PC-9 (cell line): ENCODE data around the gene PTPRD. TPM values are rescaled to one million over a fixed set of nuclear protein-coding genes. Genes with fewer than 3 reads are reported as not detected.

ENCODE experiments used
- BruUV-seq: library from RNA; stranded (reverse); fragments of 400-500 nt; replicated peaks from 2 replicates; lab custom pipeline; 2021; lab: Mats Ljungman, UMichigan
- CTCF ChIA-PET: fragments of 300-600 bp; sonication (Branson Sonifier 250); formaldehyde crosslinking; loops from one replicate; lab custom pipeline; 2022; ENCODE audit warnings: antibody characterized with exemption; lab: Charles Lee
- POLR2A ChIA-PET: fragments of 300-600 bp; sonication (Branson Sonifier 250); formaldehyde crosslinking; loops from one replicate; lab custom pipeline; 2022; ENCODE audit warnings: antibody characterized with exemption; ENCODE audit not compliant: unreplicated experiment; lab: Charles Lee
- DNase-seq, 2 experiments: peaks; one replicate each; pipeline versions ENCODE4 v3.0.0 to v3.0.0-alpha.2; 2015 to 2022; ENCODE audit warnings: mixed read lengths in 1 of 2
- H2AFZ ChIP-seq: fragments of 200-600 bp; sonication (generic); 2 replicates; pipeline ENCODE4 v1.8.1; 2017; ENCODE audit warnings: antibody characterized with exemption
- H3F3A ChIP-seq: fragments of 200-600 bp; sonication (generic); 2 replicates; pipeline ENCODE4 v1.8.1; 2017; ENCODE audit warnings: antibody characterized with exemption, mild to moderate bottlenecking, low read depth; ENCODE audit not compliant: insufficient read depth
- H3K27ac ChIP-seq: fragments of 200-600 bp; sonication (generic); 2 replicates; pipeline ENCODE4 v1.6.1; 2016; ENCODE audit warnings: mixed run types
- H3K27me3 ChIP-seq: fragments of 200-600 bp; sonication (generic); 2 replicates; pipeline ENCODE4 v1.6.1; 2016; ENCODE audit warnings: low read depth, mixed run types; ENCODE audit not compliant: insufficient read depth
- H3K36me3 ChIP-seq: fragments of 200-600 bp; sonication (generic); 2 replicates; pipeline ENCODE4 v1.6.1; 2016; ENCODE audit warnings: low read depth, mixed run types
- H3K4me1 ChIP-seq: fragments of 200-600 bp; sonication (generic); replicated peaks from 2 replicates; pipeline ENCODE4 v1.6.1; 2016; ENCODE audit warnings: mixed run types; ENCODE audit not compliant: insufficient read depth
- H3K4me2 ChIP-seq: fragments of 200-600 bp; sonication (generic); 2 replicates; pipeline ENCODE4 v1.6.1; 2017; ENCODE audit warnings: mixed run types
- H3K4me3 ChIP-seq: fragments of 200-600 bp; sonication (generic); 2 replicates; pipeline ENCODE4 v1.6.1; 2016; ENCODE audit warnings: mixed run types
- H3K79me2 ChIP-seq: fragments of 200-600 bp; sonication (generic); 2 replicates; pipeline ENCODE4 v1.6.1; 2017; ENCODE audit warnings: low read depth, mixed run types
- H3K9me2 ChIP-seq: fragments of 200-600 bp; sonication (generic); 2 replicates; pipeline ENCODE4 v1.8.1; 2017; ENCODE audit warnings: mild to moderate bottlenecking; ENCODE audit not compliant: insufficient read depth
- H3K9me3 ChIP-seq: fragments of 200-600 bp; sonication (generic); 2 replicates; pipeline ENCODE4 v1.8.1; 2016; ENCODE audit warnings: low read depth; ENCODE audit not compliant: insufficient read depth
- H4K20me1 ChIP-seq: fragments of 200-600 bp; sonication (generic); 2 replicates; pipeline ENCODE4 v1.8.1; 2017; ENCODE audit not compliant: insufficient read depth
- EZH2 ChIP-seq: fragments of 200-600 bp; sonication (generic); IDR thresholded peaks from 2 replicates; pipeline ENCODE4 v1.8.0; 2017; ENCODE audit warnings: antibody characterized with exemption, low read depth
- intact Hi-C: fragments of 100-400 bp; cut with micrococcal nuclease; formaldehyde crosslinking; loops from one replicate; pipeline ENCODE4 v1.10.0; 2022; ENCODE audit not compliant: unreplicated experiment
- total RNA-seq: library from RNA; stranded (reverse); gene quantifications from 2 replicates; pipeline ENCODE4 v1.2.3, GENCODE V29; 2021
- TF ChIP-seq, protein P1 (sequence below): fragments of 200-600 bp; sonication (generic); conservative IDR thresholded peaks from 2 replicates; pipeline ENCODE4 v1.6.1; 2017; ENCODE audit warnings: mixed run types, antibody characterized with exemption, mild to moderate bottlenecking, moderate library complexity

PTPRD gene
- total RNA-seq, 1 experiment from 2014 or later, result not detected

DNA sequence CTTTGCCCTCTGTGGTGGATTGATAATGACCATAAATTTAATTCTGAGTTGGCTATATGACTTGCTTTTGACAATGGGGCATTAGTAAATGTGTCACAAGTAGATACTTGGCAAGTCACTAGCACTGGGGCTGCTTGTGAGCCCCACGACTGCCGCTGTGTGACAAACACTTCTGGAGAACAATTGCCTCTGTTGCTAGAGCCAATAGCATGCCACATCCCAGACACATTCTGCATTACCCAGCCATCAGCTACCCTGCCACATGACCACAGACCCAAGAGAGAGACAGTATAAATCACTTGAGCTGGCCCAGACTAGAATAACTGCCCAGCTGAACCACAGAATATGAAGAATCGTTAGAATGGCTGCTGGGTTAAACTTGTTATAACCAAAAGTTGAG, 2060.1 kb downstream of the PTPRD start:
- Histone ChIP-seq H3K27me3 (no peaks in the 10 kb centered on the region), H3K4me3 (no peak overlapping the region), H3K36me3 (no peaks in the 10 kb centered on the region), H3K4me2 (no peak overlapping the region), H2AFZ (no peak overlapping the region), H3F3A (no peaks in the 10 kb centered on the region), H4K20me1 (no peaks in the 10 kb centered on the region), H3K79me2 (no peaks in the 10 kb centered on the region), H3K9me3 (no peaks in the 10 kb centered on the region), H3K9me2 (no peaks in the 10 kb centered on the region), H3K27ac (no peak overlapping the region), H3K4me1 (no peaks in the 10 kb centered on the region)
- intact Hi-C loops, result no loop called here
- no TSS peak for BruUV-seq
- DNase-seq, result no peak
- TF ChIP-seq, protein P1, sequence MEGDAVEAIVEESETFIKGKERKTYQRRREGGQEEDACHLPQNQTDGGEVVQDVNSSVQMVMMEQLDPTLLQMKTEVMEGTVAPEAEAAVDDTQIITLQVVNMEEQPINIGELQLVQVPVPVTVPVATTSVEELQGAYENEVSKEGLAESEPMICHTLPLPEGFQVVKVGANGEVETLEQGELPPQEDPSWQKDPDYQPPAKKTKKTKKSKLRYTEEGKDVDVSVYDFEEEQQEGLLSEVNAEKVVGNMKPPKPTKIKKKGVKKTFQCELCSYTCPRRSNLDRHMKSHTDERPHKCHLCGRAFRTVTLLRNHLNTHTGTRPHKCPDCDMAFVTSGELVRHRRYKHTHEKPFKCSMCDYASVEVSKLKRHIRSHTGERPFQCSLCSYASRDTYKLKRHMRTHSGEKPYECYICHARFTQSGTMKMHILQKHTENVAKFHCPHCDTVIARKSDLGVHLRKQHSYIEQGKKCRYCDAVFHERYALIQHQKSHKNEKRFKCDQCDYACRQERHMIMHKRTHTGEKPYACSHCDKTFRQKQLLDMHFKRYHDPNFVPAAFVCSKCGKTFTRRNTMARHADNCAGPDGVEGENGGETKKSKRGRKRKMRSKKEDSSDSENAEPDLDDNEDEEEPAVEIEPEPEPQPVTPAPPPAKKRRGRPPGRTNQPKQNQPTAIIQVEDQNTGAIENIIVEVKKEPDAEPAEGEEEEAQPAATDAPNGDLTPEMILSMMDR, result no peak
- no peak for TF ChIP-seq EZH2
- CTCF ChIA-PET, result no interaction called here
- POLR2A ChIA-PET, result no interaction called here

GRCh38 chr9:8549214-8549613, 2063.6 kb downstream of the PTPRD start:
- TF ChIP-seq EZH2, result no peak
- TF ChIP-seq, protein P1, result no peak
- intact Hi-C loops, result no loop called here
- DNase-seq, result no peak
- no peaks in the 10 kb centered on the region for H3K4me1 ChIP-seq
- no peak overlapping the region for H3K27ac ChIP-seq
- H3K27me3 ChIP-seq, result no peaks in the 10 kb centered on the region
- no peaks in the 10 kb centered on the region for H3K9me3 ChIP-seq
- CTCF ChIA-PET, result no interaction called here
- H3K36me3 ChIP-seq, result no peaks in the 10 kb centered on the region
- POLR2A ChIA-PET, result no interaction called here
- no peak overlapping the region for H3K4me3 ChIP-seq
- no peaks in the 10 kb centered on the region for H3K9me2 ChIP-seq
- H3K4me2 ChIP-seq, result no peak overlapping the region
- no peaks in the 10 kb centered on the region for H3K79me2 ChIP-seq
- no peaks in the 10 kb centered on the region for H3F3A ChIP-seq
- H4K20me1 ChIP-seq, result no peaks in the 10 kb centered on the region
- no peak overlapping the region for H2AFZ ChIP-seq
- BruUV-seq, result no TSS peak

DNA sequence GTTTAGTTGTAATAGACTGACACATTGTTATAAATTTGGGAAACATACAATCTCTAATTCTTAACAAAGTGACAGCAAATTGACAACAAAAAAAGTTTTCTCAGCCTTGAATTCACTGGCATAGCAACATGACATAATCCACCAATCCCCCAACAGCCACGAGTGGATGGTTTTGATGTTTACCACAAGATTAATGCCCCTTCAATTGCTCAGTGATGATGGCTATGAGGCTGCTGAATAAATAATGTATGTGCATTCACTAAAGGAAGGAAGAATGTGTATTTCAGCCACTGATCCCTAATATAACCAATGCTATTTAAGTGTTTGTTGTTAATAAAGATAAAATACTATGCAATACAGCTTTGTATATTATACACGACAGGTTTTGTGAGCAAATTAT, 2069.6 kb downstream of the PTPRD start:
- Histone ChIP-seq H3K4me3 (no peak overlapping the region), H4K20me1 (no peaks in the 10 kb centered on the region), H2AFZ (no peak overlapping the region), H3K27me3 (no peaks in the 10 kb centered on the region), H3F3A (no peaks in the 10 kb centered on the region), H3K36me3 (no peaks in the 10 kb centered on the region), H3K27ac (no peak overlapping the region), H3K4me1 (no peaks in the 10 kb centered on the region), H3K9me2 (no peaks in the 10 kb centered on the region), H3K9me3 (no peaks in the 10 kb centered on the region), H3K4me2 (no peak overlapping the region), H3K79me2 (no peaks in the 10 kb centered on the region)
- no peak for DNase-seq
- TF ChIP-seq, protein P1, result no peak
- TF ChIP-seq EZH2, result no peak
- no TSS peak for BruUV-seq
- CTCF ChIA-PET, result no interaction called here
- intact Hi-C loops, result no loop called here
- POLR2A ChIA-PET, result no interaction called here
